HG03108 (cell line): ENCODE data around the gene CACNA2D3.
"Not testable (repeated sequence)": the region's sequence is repeated elsewhere in the genome, so short reads cannot be mapped to it uniquely, and the experiment has no call there.

Source experiments
- ATAC-seq: cut with Tn5 transposase; IDR thresholded peaks from one replicate; pipeline ENCODE4 v1.9.1; 2021; ENCODE audit warnings: moderate library complexity; ENCODE audit not compliant: unreplicated experiment

Gene CACNA2D3

DNA sequence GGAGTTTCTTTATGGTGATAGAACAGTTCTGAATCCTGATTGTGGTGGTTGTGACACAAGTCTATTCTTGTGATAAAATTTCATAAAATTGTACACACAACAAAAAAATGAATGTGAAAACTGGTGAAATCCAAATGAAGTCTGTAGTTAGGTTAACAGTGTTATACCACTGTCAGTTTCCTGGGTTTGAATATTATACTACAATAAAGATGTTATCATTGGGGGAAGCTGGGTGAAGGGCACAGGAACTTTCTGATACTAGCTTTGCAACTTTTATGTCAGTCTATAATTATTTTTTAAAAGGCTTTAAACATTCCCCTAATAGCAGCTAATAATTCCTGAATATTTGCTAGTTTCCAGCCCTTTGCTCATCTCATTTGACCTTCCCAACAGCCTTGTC is 485.7 kb downstream of the CACNA2D3 start:
- ATAC-seq, result no peak

DNA sequence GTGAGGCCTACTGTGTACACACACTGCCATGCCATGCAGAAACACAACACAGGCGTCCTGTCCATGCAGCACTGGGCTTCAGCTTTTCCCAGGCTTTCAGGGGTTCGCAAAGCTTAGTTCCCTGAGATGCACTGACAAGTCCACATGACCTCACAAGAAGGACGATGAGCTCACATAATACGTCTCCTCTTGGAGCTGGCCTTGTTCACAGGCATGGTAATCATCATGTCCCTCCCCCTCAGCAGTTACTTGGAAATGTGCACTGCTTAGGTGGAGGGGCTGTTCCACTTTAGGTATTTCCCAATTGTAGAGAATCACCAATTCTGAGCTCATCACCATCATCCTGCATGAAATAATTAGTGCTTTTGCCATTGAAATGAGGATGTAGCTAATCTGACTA is 496.7 kb downstream of the CACNA2D3 start:
- ATAC-seq, result no peak

DNA sequence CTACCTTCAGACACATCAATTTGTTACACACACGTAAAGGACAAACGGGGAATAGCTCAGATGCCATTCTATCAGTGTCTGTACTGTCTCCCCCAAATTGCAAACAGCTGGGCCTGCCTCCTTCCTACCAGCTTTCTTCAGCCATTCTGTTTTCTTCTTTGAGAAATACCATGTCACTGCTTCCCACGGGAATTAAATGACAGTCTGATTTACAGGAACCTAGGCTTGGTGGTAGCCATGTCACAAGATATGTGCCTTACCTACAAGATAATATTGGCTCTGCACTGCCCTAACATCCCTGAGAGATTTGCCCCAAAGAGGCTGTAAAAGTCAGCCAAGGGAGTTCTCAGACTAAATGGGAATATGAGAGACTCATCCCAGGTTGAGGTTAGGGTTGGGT is 497.2 kb downstream of the CACNA2D3 start:
- no peak for ATAC-seq

DNA sequence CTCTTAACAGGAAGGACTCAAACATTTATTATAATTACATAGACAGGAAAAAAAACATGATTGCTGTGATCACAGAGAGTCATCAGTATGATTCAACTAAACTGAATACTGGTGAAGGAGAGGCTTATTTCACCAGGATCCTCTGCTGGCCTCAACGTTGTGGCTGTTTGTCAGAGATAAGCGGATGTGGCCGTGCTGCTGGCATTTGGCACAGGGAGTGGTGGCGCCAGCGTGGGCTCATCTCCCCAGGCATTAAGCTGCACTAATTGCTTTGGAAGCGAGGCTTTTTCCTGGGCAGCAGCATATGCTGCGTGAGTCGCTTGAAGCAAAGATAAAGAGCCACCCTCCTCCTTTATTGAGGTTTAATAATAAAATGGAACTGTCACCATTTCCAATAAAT is 498.8 kb downstream of the CACNA2D3 start:
- no peak for ATAC-seq

DNA sequence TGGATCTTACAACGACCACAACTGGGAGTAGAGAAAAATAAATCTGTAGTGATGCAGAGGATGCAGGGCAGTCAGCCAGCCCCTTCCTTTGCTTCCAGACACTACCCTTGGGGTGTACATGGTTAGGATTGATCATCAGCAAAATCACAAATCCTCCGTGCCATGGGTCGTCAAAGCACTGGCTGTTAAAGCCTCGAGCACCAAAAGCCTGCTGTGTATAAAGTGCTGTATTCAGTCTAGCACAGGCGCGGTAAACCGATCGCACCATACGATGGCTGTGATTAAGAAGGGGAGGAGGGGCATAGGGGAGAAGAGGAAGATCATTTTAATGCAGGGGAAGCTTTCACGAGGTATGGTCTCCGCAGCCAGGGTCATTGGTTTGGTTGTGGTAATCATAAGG is 500.3 kb downstream of the CACNA2D3 start:
- ATAC-seq, result no peak

DNA sequence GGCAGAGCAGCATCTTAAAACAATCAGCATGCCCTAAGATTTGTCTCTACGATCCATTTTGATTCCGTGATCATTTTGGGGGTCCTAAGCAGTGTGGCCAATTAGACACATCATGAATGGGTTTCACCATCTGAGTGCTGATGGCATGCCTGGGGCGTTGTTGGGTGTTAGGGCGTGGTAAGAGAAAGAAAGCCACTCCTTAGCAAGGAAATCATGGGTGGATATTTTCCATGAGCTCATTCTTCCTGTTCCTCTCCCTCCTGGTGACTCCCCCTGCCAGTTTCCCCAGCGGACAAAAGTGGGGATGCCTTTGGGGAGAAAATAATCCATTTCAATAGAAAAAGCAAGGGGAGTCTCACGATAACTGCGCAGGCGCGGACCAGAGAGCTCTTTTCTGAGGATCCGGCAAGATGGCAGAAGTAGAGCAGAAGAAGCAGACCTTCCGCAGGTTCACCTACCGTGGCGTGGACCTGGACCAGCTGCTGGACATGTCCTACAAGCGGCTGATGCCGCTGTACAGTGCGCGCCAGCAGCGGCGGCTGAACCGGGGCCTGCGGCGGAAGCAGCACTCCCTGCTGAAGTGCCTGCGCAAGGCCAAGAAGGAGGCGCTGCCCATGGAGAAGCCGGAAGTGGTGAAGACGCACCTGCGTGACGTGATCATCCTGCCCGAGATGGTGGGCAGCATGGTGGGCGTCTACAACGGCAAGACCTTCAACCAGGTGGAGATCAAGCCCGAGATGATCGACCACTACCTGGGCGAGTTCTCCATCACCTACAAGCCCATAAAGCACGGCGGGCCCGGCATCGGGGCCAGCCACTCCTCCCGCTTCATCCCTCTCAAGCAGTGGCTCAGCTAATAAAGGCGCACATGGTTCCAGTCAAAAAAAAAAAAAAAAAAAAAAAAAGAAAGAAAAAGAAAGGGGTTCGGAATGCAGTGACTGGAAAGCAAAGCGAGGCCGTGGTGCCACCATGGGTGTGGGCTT is 503.7 kb downstream of the CACNA2D3 start:
- no peak for ATAC-seq

DNA sequence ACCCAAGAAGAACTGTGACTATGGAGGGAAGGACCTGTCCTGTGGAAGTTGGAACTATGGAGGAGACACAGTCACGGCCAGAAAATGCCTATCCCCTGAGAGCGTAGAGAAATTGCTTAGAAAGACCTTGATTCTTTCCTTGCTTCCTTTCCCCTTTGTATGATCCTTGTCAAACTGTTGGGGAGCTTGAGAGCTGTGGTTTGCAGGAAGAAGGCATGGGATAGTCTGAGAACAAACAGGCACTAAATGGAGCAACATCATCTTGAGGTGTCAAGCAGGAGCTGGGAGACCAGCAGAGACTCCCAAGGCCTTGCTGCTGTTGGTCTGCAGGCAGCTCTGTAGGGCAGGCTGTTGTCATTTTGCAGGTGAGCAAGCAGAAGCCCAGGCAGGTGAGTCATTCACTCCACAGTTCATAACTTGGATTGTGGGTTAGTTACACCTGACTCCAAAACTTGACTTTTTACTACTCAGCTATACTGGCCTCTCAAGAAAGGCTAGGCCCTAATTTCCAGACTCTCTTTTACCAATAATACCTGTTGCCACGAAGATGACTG is 506.6 kb downstream of the CACNA2D3 start:
- no peak for ATAC-seq

DNA sequence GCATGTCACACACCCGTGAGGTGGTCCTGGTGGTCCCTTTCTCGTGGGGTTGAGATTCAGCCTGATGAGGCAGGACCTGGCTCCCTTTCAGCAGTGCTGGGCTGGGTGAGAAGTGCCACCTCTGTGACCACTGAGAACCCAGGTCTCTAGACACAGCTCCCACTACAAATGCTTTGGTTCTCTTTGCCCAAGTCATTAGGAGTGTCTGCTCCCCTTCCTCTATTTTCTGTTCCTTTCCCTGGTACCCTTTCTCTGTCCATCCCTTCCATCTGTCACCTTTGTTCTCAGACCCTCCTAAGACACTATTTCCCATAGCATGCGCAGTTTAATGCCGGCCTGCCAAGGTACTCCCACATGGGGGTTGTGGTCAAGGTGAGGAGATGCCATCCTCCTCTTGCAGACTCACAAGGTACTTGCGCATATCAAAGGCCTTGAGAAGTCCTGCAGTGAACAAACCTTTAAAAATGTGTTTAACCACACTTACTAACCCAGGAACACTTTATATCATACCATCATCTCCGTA is 507.8 kb downstream of the CACNA2D3 start:
- no peak for ATAC-seq

DNA sequence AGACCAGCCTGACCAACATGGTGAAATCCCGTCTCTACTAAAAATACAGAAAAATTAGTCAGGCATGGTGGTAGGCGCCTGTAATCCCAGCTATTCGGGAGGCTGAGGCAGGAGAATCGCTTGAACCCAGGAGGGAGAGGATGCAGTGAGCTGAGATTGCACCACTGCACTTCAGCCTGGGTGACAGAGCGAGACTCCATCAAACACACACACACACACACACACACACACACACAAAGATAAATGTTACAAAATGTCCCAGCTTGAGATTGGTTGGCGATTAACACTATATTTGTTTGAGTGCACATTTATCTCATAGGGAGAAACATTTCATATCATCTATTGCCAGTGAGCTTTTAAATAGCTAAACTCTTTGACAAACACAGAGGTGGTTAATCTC is 508.6 kb downstream of the CACNA2D3 start:
- ATAC-seq, result not testable (repeated sequence)

DNA sequence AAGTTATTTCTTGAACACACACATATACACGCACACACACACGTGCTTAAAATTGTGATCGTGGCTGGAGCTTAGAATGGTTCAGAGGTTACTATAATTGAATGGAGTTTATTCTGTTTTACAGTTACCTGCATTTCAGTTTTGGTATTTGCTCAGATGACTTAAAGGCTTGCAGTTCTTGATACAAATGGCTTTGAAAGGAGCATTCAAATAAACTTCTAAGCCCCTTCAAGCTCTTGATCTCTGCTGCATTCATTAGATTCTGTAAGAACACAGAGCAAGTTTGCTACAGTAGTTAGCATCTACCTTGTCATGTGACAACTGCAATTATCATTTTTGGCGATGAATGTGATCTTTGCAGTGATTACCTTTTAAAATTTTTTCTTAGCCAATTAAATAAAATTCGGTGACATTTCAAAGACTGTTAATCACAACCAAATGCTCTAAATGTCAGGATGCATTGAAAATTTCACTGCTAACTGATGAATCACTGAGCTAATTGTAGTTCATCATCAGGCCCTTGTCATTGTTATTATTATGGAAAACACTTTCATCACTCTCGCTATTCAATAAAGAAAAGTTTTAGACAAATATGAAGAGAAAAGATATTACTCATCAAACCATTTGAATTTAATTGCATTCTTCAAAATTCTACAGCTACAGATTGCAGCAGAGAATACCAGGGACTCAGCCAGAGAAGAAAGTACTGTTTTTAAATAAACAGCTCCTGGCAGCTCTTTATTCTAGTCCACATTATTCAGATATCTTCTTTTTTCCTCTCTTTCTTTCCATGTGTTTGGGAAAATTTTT is 509.4 kb downstream of the CACNA2D3 start:
- no peak for ATAC-seq

DNA sequence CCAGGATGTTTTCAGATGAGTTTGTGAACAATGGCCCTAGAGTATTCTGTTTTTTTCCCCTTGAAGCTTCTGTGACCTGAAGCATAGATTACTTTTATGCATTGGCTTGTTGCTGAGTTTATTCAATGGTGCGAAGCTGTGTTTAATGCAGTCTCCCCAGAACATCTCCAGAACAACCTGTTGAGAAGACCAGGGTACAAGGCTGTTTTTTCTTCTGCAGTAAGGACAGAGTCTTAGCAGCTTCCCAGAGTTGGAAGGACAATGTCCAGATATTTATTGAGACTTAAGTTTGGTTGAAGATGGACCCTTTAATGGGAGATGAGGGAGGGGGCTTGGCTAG is 509.9 kb downstream of the CACNA2D3 start:
- ATAC-seq, result no peak

DNA sequence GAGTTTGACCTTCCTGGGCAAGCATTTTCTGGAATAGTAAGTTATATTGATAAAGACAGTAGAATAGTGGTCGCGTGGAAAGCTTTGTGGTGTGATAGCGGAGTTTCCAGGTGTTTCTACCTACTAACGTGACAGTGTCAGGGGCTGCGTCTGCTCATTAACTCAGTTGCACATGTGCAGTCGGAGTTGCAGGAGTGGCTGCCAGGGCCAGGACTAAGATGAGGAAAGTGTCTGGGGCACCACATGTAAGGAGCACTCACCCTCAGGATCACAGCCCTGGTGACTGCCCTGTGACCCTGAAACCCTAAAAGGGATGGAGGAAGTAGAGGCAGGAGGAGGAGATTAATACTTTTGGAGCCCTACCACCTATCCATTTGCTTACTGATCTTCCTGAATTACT is 510.5 kb downstream of the CACNA2D3 start:
- no peak for ATAC-seq

DNA sequence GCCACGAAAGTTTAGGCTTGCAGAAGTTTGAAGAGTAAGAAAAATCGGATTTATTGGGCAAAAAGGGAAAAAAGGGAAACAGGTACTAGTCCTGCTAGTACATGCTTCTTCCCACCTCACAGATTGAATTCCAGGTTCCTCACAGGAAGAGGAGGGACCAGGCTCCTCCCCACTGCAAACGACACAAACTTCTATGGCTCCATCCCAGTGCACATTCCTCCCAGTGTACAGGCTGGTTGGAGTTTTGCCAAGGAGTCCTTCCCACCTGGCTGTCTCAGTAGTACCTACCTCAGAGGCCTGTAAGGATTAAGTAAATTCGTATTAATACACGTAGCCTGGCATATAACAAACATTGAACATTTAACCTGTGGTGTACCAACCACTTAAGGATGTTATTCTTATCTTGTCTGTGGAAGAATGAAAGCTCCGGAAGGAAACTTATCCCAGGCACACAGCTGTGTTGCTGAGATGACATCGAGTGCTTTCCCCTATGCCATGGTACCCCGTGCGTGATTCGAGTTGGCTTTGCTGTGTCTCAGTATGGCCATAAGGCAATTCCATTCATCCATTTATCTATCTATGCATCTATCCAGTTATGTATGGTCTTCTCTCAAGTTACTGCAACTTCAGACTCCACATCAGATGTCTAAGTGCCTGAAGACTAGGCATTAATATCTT is 511.2 kb downstream of the CACNA2D3 start:
- no peak for ATAC-seq

DNA sequence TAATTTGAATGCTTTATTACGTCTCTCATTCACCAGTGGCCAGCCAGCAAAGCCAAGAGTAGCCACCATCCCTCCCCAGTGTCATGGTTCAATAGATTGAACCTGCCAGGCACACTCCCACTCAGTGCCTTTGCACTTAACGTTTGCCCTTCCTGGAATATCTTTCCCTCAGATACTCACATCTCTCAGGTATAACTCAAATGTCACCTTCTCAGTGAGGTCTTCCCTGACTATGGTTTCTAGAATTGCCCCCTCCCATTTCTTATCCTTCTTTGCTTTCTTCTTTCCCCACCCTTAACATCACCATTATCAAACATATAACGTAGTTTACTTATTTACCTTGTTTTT is 511.7 kb downstream of the CACNA2D3 start:
- ATAC-seq, result no peak

DNA sequence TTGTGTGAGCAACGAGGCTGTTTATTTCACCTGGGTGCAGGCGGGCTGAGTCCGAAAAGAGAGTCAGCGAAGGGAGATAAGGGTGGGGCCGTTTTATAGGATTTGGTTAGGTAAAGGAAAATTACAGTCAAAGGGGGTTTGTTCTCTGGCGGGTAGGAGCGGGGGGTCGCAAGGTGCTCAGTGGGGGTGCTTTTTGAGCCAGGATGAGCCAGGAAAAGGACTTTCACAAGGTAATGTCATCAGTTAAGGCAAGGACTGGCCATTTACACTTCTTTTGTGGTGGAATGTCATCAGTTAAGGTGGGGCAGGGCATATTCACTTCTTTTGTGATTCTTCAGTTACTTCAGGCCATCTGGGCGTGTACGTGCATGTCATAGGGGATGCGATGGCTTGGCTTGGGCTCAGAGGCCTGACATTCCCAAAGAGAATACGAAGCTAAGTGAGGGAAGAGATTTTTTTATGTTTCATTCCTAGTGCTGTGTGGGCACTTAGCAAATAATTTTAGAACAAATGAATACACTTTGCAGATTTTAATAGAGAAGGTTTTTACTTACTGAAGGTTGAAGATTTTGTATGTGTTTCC is 517.5 kb downstream of the CACNA2D3 start:
- not testable (repeated sequence) for ATAC-seq

DNA sequence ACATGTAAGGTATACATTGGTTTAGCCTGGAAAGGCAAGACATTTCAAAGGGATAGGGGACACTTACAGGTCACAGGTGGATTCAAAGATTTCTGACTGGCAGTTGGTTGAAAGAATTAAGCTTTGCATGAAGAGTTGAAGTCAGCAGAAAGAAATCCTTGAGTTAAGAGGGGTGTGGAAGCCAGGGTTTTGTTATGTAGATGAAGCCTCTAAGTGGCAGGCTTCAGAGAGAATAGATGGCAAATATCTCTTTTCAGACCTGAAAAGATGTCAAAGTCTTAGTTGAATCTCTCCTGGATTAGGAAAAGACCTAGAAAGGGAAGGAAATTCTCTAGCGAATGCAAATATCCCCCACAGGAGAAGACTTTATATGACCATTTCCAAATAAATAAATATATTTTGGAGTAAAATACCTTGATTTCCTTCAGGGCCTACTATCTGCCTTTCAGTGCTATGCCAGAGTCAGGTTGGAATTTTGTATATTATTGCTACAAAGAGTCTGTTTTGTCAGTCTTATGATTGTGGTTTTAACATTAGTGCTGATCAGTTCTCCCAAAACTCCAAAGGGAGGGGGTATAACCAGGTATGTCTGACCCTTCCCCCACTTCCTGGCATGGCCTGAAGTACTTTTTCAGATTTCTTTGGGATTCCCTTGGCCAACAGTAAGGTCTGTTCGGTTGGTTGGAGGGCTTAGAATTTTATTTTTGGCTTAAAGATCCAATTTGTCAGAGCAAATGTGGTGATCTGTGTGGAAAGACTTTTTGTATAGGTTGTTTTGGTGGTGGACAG is 519.1 kb downstream of the CACNA2D3 start:
- no peak for ATAC-seq

DNA sequence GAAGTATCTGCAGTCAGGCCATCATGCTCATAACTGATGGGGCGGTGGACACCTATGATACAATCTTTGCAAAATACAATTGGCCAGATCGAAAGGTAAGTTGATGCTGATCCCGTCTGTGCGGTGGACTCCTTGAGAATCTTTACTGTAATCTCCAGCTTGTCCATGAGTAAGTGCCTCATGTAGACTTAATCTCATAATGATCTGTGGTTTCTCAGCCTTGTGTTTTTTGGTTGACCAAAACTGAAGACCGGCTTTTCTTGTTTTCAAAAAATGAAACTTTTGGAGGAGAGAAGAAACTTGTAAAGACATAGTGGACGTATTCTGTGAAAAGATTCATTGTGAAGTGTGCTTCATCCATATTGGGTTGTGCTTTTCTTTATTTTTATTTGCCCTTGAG is 519.8 kb downstream of the CACNA2D3 start:
- no peak for ATAC-seq

DNA sequence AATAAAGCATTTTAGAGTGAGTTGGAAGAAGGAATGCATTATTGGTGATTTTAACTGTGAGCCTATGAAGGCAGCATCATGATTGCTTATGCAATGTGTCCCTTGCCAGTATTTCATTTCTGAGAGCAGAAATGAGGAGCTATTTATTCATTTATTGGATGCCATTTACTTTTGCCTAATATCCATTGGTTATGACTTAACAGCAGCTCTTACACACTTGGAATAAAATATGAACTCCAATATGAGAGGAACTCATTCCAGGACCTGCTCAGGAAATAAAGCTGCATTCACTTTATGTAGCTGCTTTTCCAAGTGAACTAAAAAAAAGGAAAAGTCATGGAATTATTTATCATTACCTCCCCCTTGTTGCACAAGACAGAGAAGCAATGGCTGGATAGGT is 525.4 kb downstream of the CACNA2D3 start:
- no peak for ATAC-seq

DNA sequence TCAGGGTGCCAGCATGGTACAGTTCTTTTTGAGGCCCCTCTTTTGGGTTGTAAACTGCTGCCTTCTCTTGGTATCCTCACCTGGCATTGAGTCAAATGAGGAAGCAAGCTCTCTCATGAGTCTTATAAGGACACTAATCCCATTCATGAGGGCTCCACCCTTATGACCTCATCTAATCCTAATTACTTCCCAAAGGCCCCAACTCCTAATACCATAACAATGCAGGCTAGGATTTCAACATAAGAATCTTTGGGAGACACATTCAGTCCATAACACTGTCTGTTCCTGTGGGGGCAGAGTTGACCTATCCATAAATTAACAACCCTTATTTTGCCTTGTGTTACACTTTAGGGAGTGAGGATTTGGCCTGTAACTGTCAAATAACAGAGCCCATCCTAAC is 527.2 kb downstream of the CACNA2D3 start:
- ATAC-seq, result no peak
